ENCODE measurements around the gene ZNF169.
A peak's percentile ranks its signal among the peaks of the same experiment; 100 is the strongest.
"Not testable (repeated sequence)": the region's sequence is repeated elsewhere in the genome, so short reads cannot be mapped to it uniquely, and the experiment has no call there.

Gene ZNF169

DNA sequence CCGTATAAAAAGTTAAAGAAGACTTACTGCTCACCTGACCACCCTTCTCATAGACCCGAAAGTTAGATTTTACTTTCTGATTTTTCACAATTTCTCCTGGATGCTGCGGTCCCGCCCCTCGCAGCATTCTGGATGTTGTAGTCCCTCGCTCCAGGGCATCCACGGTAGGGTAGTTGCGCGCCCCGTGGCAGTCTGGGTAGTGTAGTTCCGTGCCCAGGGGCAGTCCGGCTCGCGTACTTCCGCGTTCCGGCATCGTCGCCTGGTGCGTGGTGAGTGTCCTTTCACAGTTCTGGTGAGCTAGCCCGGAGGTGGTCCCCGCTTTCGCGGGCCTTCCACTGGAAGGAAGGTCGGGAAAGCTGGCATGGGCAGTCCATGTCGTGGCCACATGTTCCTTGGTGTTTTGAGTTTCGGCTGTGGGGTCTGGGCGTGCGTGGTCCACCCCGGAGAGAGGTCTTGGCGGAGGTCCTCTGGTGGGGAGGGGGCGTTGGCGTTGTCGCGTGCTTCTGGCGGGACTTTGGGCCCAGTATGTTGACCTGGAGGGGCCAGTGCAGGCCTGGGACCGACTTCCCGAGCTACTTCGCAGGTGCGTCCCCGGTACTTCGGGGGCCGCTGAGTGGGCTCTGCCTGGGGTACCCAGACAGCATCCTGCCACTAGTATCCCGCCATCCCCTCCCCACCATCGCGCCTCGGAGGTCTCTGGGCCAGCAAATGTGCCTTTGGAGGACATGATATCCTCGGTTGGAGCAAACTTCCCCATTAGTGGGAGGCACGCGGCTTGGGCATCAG is at the start of gene ZNF169:
Gene ZNF169 (plus strand): TSS at position 222 of the 786 bp plus-strand sequence. CDS start 19,515 bp downstream, outside the sequence.
- DNase-seq = peak; percentile 68 to 79 (median 74)

DNA sequence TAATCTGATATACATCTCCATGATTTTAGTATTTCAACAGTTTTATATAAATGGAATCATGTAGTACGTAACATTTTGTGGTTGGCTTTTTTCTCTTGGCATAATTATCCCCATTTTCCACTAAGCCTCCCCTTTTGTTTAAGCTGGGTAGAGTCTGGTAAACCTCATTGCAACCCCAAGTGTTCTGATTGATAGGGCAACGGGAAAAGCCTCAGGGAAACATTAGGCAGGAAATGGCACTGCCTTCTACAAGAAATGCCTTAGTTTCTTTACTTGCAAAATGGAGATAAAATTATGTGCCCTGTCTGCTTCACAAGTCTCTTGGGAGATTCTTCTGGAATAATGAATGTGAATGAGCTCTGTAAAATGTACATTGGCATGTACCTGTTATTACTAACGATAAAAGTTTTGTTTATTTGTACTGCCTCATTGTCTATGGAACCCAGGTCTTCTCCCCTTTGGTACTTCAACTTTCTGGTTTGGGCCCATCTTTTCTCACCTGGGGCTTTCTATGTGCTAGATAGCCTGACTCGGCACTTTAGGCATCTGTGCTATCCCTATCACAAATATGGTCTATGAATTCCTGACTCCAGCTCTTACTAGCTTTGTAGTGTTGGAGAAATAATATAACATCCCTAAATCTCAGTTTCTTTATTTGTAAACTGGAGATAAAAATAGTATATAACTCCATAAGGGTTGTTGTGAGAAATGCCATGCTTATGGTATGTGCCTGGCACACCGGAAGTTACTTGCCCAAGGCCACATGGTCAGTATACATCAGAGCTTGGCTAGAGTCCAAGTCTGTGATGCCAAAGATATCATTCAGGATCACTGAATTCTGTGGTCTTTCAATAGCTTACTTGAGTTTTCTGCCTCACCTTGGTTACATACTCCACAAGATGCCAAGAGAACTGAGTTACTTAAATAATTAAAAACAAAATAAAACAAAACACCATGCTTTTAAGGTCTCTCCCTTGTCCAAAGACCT is 48.2 kb upstream of the ZNF169 start:
- DNase-seq = no peak

DNA sequence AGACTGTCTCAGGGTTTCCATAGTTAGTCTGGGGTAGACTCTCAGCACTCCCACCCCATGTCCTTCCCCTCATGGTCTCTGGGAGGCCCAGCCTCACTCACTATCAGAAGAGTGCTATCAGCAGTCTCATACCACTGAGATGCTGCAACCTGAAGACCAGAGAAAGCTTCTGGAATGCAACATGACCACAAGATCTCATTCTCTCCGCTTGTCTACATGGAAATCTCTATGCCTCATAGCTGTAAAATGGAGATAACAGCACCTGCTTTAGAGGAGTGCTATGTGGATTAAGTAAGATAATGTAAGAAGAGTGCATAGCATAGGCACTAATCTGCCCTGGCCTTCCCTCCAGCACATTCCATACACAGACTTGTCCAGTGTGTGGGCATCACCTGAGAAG is 47.0 kb upstream of the ZNF169 start:
- DNase-seq = no peak

DNA sequence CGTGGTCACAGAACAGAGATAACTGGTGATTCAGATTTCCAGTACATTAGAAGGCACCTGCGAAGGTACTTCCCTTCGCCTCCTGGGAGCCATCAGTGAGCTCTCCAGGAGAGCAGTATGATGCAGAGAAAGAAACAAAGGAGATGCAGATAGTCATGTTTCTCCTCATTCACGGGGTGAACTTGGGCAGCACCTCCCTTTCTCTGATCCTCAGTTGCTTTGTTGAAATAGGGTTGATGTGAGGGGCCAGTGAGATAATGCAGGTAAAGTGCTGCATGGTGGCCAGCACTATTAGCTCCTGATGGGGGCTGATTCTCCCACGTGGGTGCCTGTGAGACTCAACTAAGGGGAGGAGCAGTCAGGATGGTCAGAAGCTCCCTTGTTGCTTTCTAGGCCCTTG is 46.6 kb upstream of the ZNF169 start:
- no peak for DNase-seq

DNA sequence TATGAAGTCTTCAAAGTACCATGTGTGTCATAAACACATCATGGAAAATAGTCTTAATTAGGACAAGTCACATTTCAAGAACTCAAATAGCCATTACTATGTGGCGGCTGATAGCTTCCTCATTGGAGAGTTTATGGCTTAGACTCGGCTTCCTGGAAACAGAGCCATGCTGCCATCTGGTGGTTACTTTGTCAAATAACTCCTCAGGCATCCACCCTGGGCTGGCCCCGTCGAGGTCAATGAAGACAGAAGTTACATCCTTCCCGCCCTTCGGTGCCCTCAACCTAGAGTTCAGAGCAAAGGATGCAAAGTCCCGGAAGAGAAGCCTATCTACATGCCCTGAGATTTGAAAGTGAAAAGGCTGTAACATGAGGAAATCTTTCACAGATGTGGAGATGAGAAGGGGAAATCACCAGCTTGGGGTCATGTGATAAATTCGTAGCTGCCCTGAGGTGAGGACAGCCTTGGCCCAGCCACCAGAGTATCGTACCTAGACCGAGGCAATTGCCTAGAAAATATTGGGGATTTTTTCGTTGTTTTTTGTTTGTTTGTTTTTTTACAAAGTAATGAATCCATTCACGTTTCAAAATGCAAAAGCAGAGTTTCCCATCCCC is 45.5 kb upstream of the ZNF169 start:
- DNase-seq = peak; percentile 39 to 76 (median 57)

DNA sequence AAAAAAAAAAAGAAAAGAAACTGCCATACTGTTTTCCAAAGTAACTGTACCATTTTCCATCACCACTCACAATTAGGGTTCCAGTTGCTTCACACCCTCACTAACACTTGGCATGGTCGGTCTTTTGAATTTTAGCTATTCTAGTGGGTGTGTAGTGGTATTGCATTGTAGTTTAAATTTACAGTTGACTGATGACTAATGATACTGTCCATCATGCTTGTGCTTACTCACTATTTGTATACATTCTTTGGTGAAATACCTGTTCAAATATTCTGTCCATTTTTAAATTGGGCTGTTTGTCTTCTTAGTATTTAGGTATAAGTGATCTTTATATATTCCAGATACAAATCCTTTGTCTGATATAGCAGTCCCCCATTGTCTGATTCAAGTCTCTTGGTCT is 36.2 kb upstream of the ZNF169 start:
- DNase-seq = no peak

DNA sequence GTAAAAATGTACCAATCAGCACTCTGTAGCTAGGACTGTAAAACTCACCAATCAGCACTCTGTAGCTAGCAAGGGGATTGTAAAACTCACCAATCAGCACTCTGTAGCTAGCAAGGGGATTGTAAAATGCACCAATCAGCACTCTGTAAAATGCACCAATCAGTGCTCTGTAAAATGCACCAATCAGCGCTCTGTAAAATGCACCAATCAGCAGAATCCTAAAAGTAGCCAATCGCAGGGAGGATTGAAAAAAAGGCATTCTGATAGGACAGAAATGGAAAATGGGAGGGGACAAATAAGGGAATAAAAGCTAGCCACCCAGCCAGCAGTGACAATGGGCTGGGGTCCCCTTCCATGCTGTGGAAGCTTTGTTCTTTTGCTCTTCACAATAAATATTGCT is 33.7 kb upstream of the ZNF169 start:
- not testable (repeated sequence) for DNase-seq

DNA sequence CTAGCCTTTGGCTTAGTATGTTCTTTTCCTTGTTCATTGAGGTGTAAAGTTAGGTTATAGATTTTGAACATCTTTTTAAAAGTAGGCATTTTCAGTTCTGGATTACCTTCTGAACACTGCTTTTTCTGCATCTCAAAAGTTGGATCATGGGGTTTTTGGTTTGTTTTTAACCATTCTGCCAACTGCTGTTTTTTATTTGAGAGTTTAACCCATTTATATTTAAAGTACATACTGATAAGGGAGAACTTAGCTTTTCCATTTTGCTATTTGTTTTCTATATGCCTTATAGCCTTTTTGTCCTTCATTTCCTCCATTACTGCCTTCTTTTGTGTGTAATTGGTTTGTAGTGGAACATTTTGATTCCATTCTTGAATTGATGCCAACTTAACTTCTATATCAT is 30.5 kb upstream of the ZNF169 start:
- DNase-seq = no peak

DNA sequence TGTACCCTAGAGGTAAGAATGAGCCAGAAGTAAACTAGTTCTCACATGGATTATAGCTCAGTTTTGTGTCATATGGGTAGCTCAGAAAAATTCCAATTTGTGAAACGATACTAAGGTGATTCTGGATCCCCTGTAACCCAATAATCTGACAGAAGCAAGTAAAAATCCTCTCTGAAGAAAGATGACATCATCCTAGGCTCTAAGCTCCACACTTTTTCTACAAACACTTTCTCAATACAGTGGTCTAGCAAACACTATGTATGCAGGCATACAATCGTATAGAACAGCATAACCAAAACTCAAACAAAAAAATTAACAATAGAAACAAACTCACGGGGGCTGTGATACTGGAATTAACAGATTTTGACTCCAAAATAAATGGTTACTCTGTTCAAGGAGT is 26.7 kb upstream of the ZNF169 start:
- DNase-seq = no peak

DNA sequence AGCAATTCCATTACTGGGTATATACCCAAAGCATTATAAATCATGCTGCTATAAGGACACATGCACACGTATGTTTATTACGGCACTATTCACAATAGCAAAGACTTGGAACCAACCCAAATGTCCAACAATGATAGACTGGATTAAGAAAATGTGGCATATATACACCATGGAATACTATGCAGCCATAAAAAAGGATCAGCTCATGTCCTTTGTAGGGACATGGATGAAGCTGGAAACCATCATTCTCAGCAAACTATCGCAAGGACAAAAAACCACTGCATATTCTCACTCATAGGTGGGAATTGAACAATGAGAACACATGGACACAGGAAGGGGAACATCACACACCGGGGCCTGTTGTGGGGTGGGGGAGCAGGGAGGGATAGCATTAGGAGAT is 18.0 kb upstream of the ZNF169 start:
- DNase-seq = not testable (repeated sequence)

DNA sequence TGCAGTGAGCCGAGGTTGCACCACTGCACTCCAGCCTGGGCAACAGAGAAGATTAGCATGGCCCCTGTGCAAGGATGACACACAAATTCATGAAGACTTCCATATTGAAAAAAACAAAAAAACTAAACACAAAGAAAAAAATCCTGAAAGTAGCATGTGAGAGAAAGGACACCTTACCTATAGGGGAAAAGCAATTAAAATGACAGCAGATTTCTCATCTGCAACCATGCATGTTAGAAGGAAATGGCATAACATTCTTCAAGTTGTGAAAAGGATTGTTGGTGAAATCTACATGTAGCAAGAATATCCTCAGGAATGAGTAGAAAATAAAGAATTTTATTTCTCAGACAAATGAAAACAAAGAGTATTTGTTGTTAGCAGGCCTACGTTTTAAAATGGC is 13.4 kb upstream of the ZNF169 start:
- DNase-seq = no peak

DNA sequence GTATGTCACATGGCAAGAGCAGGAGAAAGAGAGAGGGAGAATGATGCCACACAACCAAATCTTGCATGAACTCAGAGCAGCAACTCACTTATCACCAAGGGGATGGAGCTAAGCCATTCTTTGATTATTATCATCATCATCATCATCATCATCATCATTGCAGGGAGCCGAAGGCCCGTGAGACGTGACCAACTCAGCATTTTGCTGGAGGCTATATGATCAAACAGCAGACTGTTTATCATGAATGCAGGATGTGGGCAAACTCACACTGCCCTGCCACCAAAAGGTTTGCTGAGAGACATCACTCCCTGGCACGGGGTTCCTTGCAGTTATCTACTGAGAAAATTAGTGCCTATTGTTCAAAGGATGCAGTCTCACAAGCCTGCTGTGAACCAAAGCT is 8.6 kb upstream of the ZNF169 start:
- peak in 3 of 6 experiments; percentile 43 to 56 (median 45) for DNase-seq

DNA sequence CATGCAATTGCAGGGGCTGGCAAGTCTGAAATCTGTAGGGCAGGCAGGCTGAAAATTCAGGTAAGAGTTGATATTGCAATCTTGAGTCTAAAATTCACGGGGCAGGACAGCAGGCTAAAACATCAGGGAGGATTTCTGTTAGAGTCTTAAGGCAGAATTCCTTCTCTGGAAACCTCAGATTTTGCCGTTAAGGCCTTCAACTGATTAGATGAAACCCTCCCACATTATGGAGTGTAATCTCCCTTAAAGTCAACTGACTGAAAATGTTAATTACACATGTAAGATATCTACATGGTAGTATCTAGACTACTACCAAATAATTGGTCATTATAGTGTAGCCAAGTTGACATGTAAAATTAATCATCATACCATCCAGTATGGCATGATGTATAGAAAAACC is 3.1 kb upstream of the ZNF169 start:
- DNase-seq = no peak

DNA sequence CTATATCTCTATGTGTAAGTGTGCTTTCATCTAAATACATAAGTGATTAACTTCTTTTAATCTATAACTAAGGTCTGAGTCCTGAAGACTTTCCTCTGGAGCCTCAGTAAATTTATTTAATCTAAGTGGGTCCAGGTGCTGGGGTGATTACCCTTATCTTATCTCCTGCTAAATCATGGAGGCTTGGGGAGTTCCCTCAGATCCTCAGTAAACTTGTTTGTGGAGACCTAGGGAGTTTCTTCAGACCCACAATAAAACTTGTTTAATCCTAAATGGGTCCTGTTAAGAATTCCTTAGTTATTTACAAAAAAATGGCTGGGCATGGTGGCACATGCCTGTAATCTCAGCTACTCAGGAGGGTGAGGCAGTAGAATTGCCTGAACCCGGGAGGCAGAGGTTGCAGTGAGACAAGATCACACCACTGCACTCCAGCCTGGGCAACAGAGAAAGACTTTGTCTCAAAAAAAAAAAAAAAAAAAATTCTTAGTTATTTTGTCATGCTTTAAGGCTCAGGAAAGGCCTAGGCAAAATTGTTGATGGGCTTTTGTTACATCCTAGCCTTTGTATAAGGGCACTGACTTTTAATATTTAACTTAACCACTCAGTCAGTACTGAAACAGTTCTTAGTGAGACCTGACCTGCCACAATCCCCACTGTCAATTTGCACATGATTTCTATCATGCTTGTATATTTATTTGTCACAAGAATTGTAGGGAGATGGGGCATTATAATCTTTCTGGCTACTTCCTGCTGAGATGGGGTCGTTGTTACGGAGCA is 6.7 kb downstream of the ZNF169 start:
- DNase-seq = not testable (repeated sequence)

DNA sequence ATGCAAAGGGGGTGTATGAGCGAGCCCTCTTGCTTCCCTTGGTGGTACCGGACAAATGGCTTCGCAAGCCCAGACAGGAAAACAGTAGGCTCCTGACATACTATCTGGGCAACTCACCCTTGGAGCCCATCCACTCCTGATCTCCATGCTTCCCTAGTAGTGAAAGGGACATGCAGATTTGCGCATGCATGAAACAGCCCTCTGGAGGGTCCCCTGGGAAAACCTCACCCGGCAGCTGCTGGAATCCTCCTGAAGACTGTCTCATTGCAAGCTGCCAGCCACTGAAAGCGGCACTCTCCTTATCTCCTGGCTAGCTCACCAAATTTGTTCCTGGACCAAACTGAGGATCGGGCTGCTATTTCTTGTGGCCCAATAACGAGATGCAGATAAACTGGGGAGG is 10.2 kb downstream of the ZNF169 start:
- DNase-seq = no peak

DNA sequence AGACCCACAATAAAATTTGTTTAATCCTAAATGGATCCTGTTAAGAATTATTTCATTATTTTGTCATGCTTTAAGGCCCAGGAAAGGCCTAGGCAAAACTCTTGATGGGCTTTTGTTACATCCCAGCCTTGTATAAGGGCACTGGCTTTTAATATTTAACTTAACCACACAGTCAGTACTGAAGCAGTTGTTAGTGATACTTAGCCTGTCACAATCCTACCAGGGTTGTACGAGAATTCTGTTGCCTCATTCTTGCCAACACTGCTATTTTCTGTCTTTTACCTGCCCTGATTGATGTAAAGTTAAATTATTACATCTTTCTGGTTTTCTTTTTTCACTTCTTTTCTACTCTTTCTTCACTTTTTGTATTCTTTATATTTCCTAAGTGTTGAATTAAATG is 10.9 kb downstream of the ZNF169 start:
- no peak for DNase-seq

DNA sequence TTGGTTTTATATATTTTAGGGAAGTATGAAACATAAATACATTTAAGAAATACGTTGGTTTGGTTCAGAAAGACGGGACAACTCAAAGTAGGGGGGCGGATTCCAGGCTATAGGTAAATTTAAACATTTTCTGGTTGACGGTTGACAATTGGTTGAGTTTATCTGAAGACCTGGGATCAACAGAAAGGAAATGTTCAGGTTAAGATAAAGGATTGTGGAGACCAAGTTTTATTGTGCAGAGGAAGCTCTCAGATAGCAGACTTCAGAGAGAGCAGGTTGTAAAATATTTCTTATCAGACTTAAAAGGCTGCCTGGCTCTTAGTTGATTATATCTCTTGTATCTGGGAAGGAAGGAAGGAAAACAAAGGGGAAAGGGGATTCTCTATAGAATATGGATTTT is 17.9 kb downstream of the ZNF169 start:
- DNase-seq = not testable (repeated sequence)

DNA sequence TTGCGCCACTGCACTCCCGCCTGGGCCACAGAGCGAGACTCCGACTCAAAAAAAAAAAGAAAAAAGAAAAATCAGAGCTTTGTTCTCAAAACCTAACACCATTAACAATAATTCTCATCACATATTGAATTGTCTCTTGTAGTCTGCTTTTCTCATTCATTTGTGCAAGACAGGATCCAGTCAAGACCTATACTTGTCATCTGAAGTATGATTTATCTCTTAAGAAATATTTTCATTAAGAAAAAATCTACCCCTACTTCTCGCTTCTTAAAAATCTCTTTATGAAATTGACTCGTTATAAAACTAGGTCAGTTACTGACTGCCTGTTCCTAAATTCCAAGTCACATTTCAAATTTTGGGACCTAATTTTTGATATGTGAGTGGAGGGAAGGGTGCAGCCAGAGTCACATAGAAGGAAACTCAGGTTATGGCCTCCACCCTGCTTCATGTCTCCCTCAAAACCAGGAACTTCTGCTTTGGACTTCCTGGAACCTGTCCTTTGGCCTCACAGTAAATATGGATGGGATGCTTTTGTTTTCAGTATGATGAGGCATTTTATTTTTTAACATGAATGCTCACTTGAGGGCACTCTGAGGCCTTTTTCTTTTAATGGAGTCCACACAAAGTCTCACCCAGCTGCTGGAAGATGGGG is 18.9 kb downstream of the ZNF169 start:
- DNase-seq = no peak

DNA sequence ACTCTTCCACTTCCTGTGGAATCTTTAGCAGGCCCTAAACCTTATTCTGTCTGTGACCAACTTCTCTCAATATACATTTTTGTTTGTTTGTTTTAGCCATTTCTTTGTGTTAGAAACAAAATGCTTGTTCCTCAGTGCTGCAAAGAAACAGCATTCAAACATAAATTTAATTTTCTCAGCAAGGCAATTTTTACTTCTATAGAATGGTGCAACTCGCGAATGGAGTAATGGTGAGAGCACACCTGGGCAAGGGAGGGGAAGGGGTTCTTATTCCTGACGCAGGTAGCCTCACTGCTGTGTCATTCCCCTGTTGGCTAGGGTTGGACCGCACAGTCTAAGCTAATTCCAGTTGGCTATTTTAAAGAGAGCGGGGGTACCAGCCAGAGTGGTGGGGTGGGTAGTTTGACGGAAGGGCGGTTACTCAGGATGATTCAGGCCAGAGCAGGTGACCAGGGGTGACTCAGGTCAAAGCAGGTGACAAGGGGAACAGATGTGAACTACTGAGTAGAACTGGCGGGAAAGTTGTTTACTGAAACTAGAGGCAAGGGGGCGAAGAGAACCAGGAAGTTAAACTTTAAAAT is 21.4 kb downstream of the ZNF169 start:
- DNase-seq = no peak

DNA sequence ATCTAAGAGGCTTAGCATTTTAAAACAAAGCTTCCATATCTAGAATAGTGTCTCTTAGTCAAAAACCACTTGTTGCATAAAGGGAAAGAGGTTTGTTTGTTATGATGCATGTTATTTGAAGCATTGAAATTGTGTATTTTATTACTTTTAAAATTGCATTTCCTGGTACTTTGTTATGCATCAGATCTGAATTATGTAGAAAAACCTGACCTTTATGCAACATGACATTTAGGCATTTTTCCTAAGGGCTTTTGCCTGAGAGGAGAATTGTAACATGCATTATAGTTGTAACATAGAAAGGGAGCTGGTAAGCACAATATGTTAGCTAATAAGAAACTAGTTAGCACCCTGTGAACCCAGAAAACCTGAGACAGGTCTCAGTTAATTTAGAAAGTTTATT is 22.0 kb downstream of the ZNF169 start:
- DNase-seq = no peak

DNA sequence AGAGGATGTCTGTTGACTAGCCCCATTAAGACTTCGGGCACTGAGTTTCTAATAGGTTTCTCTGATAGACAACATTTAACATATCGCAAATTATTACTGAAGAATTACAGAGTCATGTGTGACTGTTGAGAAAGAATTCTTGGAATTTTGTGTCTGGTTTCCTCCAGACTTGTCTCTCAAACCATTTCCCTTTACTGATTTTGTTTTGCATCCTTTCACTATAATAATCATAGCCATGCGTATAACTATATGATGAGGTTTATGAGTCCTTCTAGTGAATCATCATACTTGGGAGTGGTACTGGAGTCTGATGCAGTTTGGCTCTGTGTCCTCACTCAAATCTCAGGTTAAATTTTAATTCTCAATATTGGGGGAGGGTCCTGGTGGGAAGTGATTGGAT is 27.0 kb downstream of the ZNF169 start:
- no peak for DNase-seq
